GM10266 (cell line): ENCODE data around the gene UGT1A8.
"Not testable (repeated sequence)": the region's sequence is repeated elsewhere in the genome, so short reads cannot be mapped to it uniquely, and the experiment has no call there.

Experiments used
- DNase-seq: peaks from one replicate; pipeline ENCODE4 v3.0.0; 2012; ENCODE audit errors: extremely low spot score
- CTCF ChIP-seq: IDR thresholded peaks from 2 replicates; pipeline ENCODE4 v1.5.1; 2012; ENCODE audit warnings: mild to moderate bottlenecking, low read depth; ENCODE audit not compliant: control insufficient read depth, insufficient read depth; ENCODE audit errors: missing control alignments

The UGT1A8 gene

GRCh38 chr2:233698740-233699139, 81.3 kb downstream of the UGT1A8 start:
- TF ChIP-seq CTCF: no peak
- no peak for DNase-seq

GRCh38 chr2:233699424-233700027, 82.1 kb downstream of the UGT1A8 start:
- DNase-seq: no peak
- no peak for TF ChIP-seq CTCF

GRCh38 chr2:233700028-233700635, 82.7 kb downstream of the UGT1A8 start:
- no peak for TF ChIP-seq CTCF

GRCh38 chr2:233700842-233701241, 83.4 kb downstream of the UGT1A8 start:
- not testable (repeated sequence) for DNase-seq

More at GRCh38 chr2:233700028-233700635, 82.7 kb downstream of the UGT1A8 start:
- DNase-seq: no peak

GRCh38 chr2:233702238-233702637, 84.8 kb downstream of the UGT1A8 start:
- no peak for DNase-seq
- no peak for TF ChIP-seq CTCF

- TF ChIP-seq CTCF: no peak
- DNase-seq: no peak
Measured at GRCh38 chr2:233705911-233706506, 88.6 kb downstream of the UGT1A8 start.

GRCh38 chr2:233706720-233707119, 89.3 kb downstream of the UGT1A8 start:
- no peak for TF ChIP-seq CTCF
- DNase-seq: no peak
